Upper lobe of left lung (tissue), 4 donors: ENCODE data around the gene MTSS2.

Source experiments
- POLR2A ChIP-seq, 4 donors: fragments of 450-650 bp; IDR thresholded peaks; one replicate each; pipeline ENCODE4 v1.5.1; 2016 to 2017; ENCODE audit warnings: antibody characterized with exemption in 4 of 4, mild to moderate bottlenecking in 2 of 4
- TF ChIP-seq, protein P1 (sequence below), 6 experiments: fragments of 450-650 bp in 4 of 6; fragments of 200-600 bp in 2 of 6; sonication (generic) in 2 of 6; IDR thresholded peaks; one replicate each; pipeline ENCODE4 v1.5.1; 2016 to 2019; ENCODE audit warnings: antibody characterized with exemption in 6 of 6

GRCh38 chr16:70687102-70687511 lies 1.3 kb upstream of the MTSS2 start:
- TF ChIP-seq, protein P1, sequence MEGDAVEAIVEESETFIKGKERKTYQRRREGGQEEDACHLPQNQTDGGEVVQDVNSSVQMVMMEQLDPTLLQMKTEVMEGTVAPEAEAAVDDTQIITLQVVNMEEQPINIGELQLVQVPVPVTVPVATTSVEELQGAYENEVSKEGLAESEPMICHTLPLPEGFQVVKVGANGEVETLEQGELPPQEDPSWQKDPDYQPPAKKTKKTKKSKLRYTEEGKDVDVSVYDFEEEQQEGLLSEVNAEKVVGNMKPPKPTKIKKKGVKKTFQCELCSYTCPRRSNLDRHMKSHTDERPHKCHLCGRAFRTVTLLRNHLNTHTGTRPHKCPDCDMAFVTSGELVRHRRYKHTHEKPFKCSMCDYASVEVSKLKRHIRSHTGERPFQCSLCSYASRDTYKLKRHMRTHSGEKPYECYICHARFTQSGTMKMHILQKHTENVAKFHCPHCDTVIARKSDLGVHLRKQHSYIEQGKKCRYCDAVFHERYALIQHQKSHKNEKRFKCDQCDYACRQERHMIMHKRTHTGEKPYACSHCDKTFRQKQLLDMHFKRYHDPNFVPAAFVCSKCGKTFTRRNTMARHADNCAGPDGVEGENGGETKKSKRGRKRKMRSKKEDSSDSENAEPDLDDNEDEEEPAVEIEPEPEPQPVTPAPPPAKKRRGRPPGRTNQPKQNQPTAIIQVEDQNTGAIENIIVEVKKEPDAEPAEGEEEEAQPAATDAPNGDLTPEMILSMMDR (IDR thresholded peaks at IDR 0.05): no peak
- no peak for TF ChIP-seq POLR2A (IDR thresholded peaks at IDR 0.05)
